GM12892 (cell line): ENCODE data around the gene CLASP2.

Source experiments
- DNase-seq: peaks from one replicate; pipeline ENCODE4 v3.0.0; 2011; ENCODE audit not compliant: insufficient read length
- FAIRE-seq: peaks from 2 replicates; lab custom pipeline; 2011; peaks lifted over from hg19 to GRCh38; lab: Jason Lieb, UNC
- POLR2A ChIP-seq: IDR thresholded peaks from 2 replicates; pipeline ENCODE4 v1.6.1; 2011; ENCODE audit warnings: low read depth, low read length, control low read depth
- POLR2AphosphoS5 ChIP-seq: IDR thresholded peaks from 2 replicates; pipeline ENCODE4 v1.6.1; 2011; ENCODE audit warnings: low read depth, low read length, control low read depth
- TAF1 ChIP-seq: IDR thresholded peaks from 2 replicates; pipeline ENCODE4 v1.6.1; 2011; ENCODE audit warnings: low read depth, mild to moderate bottlenecking, control low read depth, low read length, borderline replicate concordance

The CLASP2 gene

DNA sequence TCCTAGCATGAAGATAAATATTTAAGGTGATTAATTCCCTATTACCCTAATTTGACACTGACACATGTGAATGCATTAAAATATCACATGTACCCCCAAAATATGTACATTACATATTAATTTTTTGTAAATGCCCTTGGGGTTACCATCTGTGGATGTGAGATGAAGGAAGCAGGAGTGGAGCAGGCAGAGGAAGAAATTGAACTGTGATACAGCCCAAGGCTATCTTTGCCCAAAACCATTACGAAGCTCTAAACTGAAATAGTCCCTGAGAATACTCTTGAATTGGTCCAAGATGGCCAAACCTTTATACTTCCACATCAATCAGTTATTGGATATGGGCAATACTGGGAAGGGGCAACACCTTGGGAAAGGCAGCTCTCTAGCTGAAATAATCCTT, 105.0 kb downstream of the CLASP2 start:
- no peak for DNase-seq
- peak; percentile 9 for FAIRE-seq
- TF ChIP-seq TAF1 (no peak), POLR2AphosphoS5 (no peak), POLR2A (no peak)

DNA sequence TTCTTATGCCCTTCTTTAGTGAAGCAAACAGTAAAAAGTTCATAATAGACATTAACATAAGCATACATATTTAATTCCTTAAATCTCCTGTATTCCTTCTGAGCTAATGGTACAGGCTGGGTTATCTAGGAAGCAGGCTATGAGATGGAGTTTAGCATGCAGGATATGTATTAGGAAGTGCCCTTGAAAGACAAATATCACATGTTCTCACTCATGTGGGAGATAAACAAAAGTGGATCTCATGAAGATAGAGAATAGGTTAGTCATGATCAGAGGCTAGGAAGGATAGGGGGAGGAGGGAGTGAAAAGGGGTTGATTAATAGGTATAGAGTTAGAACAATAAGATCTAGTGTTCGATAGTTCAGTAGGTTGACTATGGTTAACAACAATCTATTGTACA, 105.4 kb downstream of the CLASP2 start:
- no peak for DNase-seq
- FAIRE-seq, result no peak
- TF ChIP-seq POLR2AphosphoS5 (no peak), TAF1 (no peak), POLR2A (no peak)

DNA sequence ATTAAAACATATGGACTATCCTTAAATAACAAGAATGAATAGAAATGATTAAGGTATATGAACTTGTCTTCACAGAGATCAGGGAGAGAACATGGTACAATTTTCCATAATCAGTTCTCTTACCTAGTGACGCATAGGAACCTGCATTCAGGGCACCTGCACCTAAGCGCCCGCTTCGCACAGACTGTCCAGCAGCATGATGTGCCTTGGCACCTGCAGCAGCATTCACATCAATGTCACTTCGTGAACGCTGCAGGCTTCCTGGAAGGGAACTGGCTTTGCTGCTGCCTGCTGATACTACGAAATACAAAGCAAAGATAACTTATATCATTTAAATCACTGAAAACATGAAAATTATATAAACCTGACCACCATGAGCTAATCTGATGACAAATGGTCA, 115.2 kb downstream of the CLASP2 start:
- no peak for DNase-seq
- no peak for FAIRE-seq
- TF ChIP-seq POLR2A (no peak), POLR2AphosphoS5 (no peak), TAF1 (no peak)

DNA sequence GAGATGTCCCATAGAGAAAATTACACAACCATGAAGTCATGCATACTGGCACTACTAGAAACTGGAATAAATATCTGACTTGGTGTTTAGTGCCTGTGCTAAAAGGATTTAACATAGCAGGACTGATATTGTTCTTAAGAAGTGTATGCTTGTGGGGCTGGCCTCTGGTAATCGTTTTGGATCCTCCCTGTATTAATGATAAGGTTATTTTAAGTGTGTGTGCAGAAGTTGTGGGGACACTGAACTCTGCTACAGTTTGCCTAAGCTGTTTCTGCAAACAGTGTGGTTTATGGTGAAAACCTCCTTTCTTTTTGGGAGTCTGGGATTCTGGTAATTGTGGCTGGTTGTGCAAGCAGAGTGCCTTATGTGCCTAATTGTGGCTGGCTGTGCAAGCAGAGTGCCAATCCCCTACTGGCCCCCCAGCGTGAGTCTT, 120.8 kb downstream of the CLASP2 start:
- no peak for TF ChIP-seq POLR2AphosphoS5
- TF ChIP-seq TAF1, result no peak
- TF ChIP-seq POLR2A, result no peak
- DNase-seq, result no peak
- FAIRE-seq, result no peak

DNA sequence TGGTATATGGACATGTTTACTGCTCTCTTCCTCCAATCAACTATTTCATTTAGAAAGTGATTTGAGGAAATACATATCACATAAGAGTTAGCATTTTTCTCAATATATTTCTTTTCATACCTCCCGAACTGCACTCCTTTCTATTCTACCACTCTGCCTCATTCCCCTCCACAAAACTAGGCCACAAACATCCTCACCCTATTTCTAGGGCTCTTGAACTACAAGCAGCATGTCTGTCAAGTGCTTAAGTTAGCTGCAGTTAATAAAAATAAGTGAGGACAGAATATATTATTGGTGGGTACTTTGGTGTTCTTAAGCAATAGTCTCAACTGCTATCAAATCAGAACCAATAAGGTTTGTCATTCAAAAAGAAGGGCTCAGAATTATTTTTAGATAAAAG, 125.1 kb downstream of the CLASP2 start:
- FAIRE-seq, result no peak
- no peak for TF ChIP-seq POLR2A
- TF ChIP-seq TAF1, result no peak
- DNase-seq, result no peak

DNA sequence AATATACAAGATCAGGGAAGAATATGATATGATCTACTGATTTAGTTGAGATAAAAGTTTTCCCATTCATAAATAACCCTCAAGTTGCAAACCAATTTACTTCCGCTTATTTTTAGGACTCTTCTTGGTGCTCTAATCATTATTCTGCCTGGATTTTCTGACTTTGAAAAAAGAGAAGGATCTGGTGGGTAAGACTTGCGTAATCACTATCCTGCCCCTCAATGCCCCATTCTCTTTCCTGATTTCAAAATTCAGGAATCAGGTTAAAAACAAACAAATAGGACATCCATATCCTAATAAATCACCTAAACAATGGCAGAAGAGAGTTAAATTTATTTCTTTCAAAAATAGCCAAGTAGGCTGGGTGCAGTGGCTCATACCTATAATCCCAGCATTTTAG, 127.5 kb downstream of the CLASP2 start:
- DNase-seq, result no peak
- TF ChIP-seq POLR2AphosphoS5, result no peak
- TF ChIP-seq POLR2A, result no peak
- no peak for TF ChIP-seq TAF1
- FAIRE-seq, result no peak

DNA sequence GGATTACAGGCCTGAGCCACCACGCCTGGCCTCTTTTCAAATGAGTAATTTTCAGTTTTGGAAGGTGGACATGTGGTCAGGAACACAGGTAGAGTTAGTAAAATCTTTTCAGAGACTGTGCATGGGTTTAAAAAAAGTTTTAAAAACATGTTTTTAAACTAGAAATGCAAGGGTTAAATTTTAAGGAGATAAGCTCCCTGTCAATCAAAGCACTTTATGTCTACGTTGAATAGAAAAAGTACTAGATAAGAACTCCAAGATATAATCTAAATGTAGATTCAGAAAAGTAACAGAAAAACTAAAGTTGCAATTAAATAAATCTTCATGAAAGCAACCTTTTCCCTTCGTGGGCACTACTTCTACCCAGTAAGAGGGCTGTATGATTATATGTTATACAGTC, 131.7 kb downstream of the CLASP2 start:
- TF ChIP-seq TAF1 (no peak), POLR2AphosphoS5 (no peak), POLR2A (no peak)
- no peak for DNase-seq
- FAIRE-seq, result no peak

DNA sequence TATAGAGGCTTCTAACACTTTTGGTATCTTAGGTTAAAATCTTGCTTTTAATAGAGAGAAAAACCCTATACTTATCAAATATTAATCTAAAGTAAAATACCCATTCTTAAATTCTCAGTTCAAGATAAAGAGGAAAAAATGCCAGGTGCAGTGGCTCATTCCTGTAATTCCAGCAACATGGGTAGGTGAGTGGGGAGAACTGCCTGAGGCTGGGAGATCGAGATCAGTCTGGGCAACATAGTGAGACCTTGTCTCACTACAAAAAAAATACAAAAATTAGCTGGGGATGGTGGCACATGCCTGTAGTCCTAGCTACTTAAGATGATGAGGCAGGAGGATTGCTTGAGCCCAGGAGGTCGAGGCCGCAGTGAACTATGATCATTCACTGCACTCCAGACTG, 135.8 kb downstream of the CLASP2 start:
- TF ChIP-seq TAF1, result no peak
- TF ChIP-seq POLR2A, result no peak
- TF ChIP-seq POLR2AphosphoS5, result no peak
- FAIRE-seq (no peak), DNase-seq (no peak)

DNA sequence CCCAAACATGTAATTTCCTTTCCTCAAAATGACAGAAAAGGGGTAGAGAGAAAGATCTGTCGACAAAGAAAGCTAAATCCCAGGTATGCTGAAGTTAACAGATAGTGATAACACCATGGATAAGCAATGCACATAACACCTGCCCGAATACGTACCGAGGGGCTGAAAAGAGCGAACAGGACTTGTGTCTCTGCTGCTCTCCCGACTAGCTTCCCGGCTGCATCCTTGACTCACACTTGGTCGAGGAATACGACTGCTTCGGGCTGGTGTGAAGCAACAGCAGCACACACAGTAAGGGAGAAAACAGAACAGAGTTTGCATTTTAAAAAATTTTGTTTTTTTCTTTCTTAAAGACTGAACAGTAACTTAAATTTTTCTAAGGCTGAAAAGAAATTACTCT, 136.4 kb downstream of the CLASP2 start:
- FAIRE-seq, result no peak
- TF ChIP-seq TAF1 (no peak), POLR2AphosphoS5 (no peak), POLR2A (no peak)
- no peak for DNase-seq

DNA sequence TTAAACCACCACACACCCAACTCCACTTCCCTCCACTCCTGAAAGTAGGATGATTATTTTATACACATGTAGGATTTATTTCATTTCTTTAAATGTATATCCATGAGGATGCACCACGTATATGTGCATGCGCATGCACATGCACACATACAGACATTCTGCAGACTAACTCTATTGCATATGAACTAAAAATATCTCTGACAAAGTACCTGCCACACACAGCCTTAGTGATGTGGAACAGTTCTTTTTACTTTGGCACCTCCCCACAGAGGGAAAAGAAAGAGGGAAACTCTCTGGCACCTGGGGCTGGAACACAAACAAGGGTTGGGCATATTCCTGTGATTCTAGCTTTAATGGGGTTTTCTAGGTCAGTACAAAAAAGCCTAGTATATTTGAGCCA, 138.2 kb downstream of the CLASP2 start:
- FAIRE-seq (no peak), DNase-seq (no peak)
- TF ChIP-seq POLR2A (no peak), TAF1 (no peak), POLR2AphosphoS5 (no peak)

DNA sequence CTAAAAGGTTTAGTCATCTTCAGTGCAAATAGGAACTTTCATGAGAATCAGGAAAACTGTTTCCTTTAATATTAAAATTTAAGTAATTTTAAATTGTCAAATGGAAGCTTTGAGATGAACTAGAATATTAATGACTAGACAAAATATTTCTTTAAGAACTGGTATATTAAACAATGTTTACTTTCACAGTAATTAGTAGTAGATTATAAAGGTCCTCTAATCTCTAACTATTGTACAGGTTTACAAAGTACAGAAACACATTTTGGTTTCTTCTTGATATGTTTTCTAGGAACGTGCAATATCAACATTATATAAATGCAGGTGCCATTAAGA, 138.9 kb downstream of the CLASP2 start:
- no peak for DNase-seq
- no peak for FAIRE-seq
- TF ChIP-seq POLR2A, result no peak
- TF ChIP-seq POLR2AphosphoS5, result no peak
- no peak for TF ChIP-seq TAF1

DNA sequence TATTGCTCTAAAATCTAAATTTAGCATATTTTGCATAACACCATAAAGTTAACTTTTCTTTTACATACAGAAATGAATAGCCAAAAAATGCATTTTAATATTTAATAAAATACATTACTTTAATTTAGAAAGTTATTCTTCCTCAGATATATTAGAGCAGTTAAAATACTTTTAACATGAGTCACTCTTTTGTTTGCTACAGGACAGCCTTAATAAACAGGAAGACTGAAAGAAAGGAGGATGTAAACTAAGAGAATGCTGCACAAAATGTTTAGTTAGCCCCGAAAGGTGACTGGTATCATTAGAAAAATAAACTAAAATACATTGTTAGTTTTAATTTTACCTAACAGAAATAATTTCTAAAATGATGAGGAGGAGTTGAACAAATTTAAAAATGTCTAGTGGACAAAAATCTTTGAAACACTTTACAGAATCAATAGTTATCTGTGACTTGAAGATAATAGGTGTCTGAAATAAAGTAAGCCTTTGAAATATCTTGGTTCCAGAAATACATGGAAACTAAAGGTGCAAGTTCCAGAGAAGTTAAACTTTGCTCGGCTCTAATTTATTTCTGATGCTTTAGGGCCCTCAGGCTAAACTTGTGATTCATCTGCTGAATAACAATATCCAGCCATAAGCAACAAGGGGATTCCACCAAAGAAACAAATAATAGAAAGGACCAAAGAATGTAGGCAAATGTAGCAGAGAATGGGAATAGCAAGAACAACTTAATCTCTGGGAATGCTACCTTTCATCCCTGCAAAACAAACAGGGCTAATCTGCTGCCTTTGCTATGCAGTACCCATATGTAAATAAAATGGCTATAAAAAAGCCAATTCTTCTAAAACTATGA, 139.5 kb downstream of the CLASP2 start:
- no peak for TF ChIP-seq TAF1
- FAIRE-seq, result no peak
- DNase-seq, result no peak
